GM19043 (cell line): ENCODE measurements around the gene NXPH2.

ENCODE experiments used
- ATAC-seq: cut with Tn5 transposase; IDR thresholded peaks from one replicate; pipeline ENCODE4 v1.9.1; 2021; ENCODE audit warnings: low read depth; ENCODE audit not compliant: unreplicated experiment

NXPH2 gene

DNA sequence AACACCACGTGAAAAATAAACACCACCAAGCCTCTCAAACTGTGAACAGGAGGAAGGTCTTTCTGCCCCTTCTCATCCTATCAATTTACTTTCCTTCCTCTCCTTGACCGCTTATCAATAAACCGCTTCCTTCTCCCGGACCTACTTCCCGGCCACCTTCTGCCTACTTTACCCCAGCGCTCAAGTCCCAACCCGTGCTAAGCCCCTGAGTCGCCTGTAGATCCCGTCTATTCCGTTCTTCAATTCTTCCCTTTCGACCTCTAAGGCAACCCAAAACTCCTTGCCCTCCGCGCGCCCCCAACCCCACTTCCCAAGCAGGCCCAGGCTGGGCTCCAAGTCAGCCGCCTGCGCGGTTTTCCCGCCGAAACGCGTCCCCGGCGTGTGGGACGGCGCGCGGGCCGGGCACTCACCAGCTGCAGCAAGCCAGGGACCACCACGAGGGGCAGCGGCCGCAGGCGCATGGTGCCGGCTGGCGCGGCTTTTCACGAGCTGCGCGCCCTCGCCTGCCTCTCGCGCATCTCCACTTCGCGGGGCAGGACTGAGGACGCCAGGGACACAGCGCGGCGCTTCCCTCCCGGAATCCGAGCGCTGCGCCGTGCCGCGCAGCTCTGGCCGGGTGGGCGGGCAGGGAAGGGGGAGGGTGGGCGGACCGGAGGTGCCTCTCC, at the start of gene NXPH2:
NXPH2 (minus strand) TSS at position 610 of the 665 bp plus-strand sequence; CDS start at position 461, 149 bp downstream.
- no peak for ATAC-seq

DNA sequence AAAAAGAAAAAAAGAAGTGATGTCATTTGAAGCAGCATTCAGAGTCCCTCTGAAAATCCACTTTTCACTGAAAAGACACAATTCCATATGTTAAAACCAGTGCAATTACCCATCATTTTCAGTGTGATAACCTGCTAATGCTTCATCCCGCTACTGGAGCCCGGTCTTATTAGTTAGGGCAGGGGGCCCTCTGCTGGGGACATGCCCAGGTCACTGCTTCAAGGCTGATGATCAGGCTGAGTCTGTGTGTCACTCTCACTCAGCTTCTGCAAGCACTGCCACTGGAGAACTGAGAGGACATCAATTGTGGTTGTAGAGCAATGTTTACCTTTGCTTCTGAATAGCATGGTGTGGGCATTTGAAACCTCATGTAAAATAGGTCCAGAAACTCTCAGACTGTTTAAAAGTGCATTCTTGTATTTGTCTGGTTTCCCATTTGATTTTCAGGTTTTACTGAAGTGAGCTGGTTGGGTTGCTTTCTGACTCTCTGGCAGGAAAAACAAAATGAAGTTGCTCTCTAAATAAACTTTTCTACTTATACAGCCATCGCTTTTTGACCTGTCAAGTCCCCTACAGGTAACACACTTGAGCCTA, 49.2 kb upstream of the NXPH2 start:
- ATAC-seq = peak; percentile 63

DNA sequence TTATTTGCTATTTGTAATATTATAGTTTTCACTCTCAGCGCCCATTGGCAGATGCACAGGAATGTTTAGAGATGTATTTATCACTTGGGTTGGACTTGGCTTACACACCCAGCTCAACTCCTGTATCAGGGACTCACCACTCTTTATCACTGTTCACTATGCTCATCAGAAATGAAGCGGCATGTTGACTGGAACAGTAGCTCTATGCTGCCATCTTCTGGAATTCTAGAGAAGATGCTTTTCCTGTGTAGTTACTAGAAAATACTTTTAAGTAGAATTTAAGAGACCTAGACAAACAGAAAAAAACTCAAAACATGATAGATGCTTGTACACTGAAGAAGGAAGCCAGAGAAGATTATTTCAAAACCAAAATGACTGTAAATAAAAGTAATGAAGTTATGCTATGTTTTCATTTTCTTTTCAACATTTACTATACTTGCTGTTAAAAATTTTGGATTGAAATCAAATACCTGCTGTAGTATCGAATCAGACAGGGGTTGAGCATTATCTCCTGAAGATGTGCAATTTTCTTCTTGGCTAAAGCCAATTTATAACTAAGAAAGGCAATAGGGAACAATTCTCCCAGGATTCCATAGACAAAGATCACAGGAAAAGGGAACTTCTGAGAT, 47.4 kb upstream of the NXPH2 start:
- ATAC-seq = no peak

DNA sequence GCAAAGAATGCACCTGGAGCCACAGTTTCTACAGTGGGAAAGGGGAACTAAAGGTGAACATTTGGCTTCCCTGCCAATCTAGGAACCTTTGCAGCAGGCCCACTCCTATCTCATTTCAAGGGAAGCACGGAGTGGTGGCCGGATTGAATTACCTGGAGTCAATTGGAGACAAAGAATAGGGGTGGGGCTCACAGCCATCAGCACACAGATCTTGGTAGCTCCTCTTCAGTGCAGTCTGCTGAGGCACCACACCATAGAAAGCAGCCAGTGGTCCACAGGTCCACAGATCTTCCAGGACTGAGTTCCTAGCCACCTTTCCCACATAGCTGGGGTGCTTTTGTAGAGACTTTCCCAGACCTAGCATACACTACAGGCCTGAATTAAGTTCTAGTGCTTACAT, 43.5 kb upstream of the NXPH2 start:
- ATAC-seq = no peak

DNA sequence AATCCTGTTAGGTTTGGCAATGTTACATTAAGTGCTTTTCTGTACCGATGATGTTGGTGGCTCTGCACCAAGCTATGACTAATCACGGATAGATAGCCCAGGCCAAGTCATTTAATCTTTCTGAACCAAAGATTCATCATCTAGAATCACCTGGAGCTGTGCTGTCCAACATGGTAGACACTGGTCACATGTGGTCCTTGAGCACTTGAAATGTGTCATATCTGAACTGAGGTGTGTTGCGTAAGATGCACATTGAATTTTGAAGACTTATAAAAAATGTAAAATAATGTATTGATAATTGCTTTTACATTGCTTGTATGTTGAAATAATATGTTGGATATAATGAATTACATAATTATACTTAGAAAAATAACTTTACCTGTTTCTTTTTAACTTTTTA, 39.8 kb upstream of the NXPH2 start:
- no peak for ATAC-seq

DNA sequence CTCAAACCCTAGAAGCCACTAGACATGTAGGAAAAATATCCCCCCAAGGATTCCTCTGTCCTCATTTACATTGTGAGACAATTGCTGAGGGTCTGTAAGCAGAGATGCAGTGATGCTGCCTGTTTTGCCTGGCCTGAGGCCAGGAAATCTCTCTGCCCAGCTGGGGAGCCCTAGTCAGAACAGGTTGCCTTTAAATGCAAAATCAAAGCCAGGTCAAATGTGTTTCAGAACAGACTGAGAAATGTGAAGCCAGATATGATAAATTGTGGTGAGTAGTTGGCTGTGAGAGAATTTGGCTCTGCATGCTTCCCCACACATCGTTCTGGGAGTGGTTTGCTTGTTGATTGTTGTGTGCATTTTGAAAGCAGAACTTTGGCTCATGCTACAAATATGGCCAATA, 38.4 kb upstream of the NXPH2 start:
- no peak for ATAC-seq

DNA sequence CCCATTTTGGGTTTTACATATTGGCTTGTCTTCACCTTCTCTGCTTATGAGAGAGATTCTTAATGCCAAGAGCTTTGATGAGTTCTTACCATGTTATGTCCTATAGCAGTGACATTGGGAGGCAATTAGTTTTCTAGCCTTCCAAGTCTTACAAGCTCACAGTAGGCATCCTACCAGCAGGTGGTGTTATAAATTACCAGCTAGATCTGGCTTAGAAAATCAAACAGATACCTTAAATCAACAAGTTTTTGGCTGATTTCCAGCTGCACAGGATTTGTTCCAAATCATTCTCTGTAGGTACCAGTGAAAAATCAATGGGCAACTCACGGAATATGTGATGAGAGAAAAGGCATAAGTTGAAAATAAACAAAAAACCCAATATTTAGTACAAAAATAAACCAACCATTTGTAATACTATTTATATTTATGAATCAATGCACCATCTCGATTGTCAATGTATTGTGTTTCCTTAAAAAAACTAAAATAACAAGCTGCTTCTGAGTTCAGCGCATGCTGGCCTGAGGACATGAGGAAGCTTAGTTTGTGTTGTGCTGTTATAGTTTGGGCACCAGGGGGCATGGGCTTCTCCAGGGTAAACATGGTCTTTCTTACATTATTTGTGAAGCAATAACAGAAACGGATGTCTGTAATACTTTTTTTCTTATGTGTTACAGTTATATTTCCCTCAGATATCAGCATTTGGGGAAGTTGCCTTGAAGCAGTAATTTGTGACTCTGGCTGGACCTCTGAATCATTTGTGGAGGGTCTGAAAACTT, 34.1 kb upstream of the NXPH2 start:
- ATAC-seq = no peak

DNA sequence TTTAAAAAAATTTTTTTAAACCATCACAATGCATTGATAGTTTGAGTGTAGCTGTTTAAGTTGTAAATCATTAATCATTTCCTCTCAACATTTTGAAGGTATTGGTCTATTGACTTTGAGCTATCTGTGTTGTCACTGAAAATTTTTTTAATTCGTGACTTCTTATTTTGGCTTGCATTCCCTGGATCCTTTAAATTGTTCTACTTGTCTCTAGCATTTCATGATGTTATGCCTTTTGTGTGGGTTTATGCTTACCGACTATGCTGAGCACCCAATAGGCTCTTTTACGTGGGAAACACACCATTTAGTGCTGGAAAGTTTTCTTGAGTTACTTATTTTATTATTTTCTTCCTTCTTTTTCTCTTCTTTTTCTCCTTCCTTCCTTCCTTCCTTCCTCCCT, 31.2 kb upstream of the NXPH2 start:
- no peak for ATAC-seq

DNA sequence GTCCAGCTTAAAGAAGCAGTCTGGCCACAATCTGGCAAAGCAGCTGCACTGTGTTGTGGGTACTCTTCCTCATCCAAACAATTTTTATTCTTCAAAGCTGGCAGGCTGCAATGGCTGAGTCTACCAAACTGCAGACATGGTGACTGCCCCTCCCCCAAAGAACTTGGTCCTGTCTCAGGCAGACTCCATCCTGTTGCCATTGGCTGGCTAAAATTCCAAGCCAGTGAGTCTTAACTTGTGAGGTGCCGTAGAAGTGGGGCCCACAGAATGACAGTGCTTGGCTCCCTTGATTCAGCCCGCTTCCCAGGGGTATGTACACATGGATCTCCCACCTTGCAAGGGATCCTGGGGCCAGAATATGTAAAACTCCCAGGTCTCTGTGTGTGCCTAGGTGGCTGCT, 14.5 kb upstream of the NXPH2 start:
- ATAC-seq = no peak

DNA sequence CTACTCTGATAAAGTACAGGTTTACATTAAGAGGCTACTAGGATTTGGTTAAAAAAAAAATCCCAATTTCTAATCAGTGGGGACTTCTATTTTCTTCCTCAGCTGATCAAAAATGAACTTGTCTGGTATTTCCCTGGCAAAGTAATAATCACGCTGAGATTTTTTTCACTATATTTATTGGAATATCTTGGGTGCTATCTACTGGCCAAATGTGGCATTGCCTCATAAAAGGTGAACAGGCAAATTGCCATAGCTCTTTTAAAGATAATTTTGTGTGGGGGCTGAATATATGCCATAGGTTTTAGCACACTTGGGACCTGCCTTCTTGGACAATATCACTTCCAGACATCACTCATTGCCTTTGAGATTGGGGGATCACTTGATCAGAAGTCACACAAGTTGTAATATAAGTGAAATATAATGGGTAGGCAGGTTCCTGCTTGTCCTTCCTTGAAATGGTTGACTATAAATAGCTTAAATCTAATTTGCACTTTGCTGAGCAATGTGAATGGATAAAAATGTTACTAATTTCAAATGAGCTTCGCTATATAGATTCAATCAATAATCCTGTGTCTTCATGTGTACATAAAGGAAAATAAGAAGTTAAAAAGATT, 7.0 kb upstream of the NXPH2 start:
- ATAC-seq = no peak

DNA sequence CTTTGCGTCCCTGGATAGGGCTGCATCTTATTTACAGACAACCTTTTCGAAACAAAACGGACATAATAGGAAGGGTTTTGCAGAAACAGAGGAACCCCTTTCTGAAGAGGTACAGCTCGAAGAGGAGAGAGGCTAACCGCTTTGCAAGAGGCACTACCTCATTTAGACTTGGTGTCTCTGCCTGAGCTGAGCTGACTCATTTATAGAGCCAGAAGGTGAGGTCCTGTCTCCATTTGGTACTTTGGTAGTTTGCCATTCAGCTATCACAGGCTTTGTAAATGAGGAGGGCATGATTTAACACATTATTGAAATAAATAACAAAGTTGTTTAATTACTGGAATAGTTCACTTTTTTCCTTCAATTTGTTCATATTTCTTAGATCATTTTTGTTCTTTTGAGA, 2.2 kb upstream of the NXPH2 start:
- no peak for ATAC-seq

DNA sequence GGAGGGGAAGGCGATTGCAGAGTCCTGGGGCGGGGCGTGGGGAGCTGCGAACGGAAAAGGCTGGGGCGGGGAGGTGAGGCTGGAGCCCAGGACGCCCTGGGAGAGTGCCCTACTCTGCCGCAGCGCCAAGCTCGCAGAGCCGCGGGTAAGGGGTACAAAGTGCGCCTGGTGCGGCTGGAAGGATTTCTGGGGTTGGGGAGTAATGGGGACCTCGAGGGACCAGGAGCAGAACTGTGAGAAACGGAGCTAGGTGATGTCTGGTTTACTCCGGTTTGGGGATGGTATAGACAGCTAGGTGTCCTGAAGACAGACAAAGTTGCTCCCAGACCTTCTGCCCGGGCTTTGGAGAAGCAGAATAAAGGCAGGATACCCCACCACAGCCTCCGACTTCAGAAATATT, 718 bp upstream of the NXPH2 start:
- ATAC-seq = no peak

DNA sequence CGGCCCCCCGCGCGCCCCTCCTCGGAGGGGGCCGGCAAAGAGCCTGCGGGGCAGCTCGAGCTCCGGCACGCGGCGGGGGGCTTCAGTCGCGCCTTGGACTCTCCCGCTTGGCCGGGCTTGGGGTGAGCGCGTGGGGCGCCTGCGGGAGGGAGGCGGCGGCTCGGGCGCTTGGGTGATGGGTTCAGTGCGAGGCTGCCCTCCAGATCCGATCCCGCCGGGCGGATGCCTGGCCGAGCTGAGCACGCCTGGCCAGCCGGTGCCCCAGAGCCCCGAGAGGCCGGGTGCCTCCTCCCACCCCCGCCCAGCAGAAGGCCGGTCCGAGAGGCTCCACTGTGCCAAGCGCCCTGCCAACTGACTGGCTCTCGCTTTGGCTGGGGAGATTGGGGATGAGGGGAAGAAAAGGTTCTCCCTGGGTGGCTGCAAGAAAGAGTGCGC, 273 bp upstream of the NXPH2 start:
- no peak for ATAC-seq

DNA sequence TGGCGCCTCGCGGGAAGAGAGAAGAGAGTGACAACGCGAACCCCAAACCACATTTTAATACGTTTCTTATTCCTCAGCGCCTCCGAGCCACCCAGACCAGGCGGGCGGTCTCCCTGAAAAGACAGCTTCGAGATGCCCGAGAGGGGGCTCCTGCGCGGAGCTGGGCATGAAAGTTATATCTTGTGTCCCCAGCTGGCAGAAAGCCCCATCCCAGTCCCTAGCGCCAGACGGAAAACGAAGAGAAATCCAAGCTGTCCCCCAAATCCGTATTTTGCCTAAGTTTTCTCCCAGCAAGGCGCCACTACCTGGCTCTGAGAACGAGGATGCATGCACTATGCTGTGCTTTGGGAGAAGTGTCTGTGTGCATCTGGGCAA, 797 bp downstream of the NXPH2 start:
- ATAC-seq = no peak

DNA sequence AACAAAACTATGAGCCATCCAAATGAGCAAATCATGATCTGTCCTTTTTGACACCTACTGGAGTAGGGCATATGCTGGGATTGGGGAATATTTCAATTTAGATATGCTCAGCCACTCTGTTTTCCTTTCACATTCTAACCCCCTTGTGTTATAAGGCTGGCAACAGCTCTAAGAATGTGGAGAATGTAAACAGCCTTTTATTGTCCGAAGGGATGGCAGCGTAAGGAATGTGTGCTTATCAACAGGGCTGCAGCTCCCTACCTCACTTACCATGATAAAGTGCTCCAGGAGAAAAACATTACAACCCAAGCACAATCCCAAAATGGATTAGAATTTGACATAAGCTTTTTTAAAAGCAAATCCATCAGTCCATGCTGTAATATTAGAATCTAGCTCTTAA, 2.2 kb downstream of the NXPH2 start:
- no peak for ATAC-seq

DNA sequence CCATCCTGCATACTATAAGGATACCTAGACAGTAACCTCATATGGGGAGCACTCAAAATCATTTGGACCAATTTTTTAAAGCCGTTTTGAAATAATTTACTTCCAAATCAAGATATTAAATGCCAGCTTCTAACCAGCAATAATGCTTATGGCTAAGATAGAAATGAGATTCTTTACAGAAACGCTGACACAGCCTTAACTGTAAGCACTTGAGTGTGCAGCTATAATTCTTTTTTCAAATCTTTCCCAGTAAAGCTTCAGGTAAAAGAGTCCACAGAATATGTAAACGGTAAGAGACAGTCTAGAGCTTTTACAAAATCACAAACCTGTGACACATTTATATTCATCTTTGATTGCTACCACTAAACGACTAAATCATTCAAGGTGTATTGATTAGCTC, 4.5 kb downstream of the NXPH2 start:
- no peak for ATAC-seq

DNA sequence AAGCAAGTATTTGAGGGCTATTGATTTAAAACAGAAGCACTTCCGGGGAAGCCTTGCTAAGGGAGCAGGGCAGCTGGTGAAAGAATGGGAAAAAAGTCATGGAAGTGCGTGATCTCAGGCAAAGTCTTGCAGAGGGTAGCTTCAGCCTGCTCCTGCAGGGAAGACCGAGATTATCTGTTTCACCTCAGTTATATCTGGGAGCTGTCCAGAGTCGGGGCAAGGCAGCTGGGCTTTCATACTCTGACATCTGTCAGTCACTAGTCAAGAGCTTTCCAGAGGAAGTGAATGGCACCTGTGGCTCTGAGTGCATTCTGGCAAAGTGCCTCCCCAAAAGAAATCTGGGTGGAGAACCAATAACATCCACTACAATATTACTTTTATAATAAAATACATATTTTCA, 8.7 kb downstream of the NXPH2 start:
- no peak for ATAC-seq

DNA sequence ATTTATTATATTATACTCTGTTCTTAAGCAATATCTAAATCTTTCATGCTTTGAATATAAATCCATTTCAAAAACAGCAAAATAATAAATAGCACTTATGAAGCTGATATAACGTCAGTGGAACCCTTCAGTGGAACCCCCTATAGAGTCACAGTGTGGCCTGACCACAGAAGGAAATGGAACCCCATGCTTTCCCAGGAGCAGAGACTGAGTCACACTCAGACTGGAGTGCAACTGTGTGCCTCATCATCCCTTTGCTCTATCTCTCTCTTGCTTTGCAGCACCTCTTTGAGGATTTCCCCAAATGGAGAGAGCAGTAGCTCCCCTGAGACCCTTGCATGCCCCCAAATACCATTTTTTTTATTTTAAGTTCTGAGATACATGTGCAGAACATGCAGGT, 13.1 kb downstream of the NXPH2 start:
- ATAC-seq = no peak

DNA sequence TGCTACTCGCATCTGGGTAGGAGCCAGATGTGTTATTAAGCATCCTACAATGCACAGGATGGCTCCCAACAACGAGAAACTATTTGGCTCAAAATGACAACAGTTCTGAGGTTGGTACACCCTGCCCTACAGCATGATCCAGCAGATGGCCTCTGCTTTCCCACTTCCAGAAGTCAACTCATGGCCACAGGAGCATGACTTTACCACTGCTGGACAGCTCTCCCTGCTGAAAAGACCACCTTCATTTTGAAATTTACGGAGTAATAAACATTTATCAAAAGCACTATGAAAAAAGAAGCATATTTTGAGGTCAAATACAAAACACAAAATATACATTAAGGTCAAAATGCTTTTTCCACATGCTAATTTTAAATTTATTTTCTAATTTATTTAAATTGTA, 13.7 kb downstream of the NXPH2 start:
- ATAC-seq = no peak

DNA sequence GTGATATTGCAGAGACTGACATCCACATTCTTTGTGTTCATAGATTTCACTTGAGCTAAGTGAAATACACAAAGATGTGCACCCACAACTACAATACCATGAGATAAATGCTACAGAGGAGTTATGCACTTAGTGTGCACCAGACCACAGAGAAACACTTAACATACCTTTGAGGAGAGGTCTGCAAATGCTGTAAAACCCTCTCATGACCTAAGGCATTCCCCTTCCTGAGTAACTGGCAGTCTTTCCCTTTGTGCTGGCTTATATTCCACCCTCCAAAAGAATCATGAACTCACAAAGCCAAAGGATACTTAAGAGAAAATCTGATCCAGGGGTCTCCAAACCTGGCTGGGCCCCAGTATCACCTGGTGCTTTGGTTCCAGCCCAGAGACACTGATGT, 16.2 kb downstream of the NXPH2 start:
- no peak for ATAC-seq

DNA sequence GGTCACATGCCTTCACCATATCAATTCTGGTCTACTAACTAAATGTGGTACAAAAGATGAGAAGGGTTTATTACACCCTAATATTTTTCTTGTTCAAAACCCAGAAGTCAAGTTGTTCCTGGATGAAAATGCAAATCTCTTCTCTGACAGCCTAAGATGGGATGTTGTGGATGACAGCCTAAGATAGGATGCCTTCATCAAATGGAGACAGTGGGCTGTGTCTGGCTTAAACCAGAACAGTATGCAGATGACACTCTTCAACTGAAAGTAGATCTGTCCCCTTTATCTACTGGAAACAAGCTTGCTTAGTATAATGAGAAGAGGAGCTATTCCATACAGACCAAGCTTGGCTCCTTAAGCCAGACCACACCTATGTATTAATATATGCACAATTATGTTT, 17.7 kb downstream of the NXPH2 start:
- ATAC-seq = no peak
